ENCODE data around the gene APLF.
"Not testable (repeated sequence)": the region's sequence is repeated elsewhere in the genome, so short reads cannot be mapped to it uniquely, and the experiment has no call there.

APLF gene

GRCh38 chr2:68512966-68513365, 45.6 kb downstream of the APLF start:
- in situ Hi-C loops (cut with HindIII; ENCODE audit: low pct_ligation_motif_present, low pct_unique_long_range_greater_than_20kb, low sequenced_read_pairs), result no loop called here
- DNase-seq, result no peak

- DNase-seq, result no peak
- in situ Hi-C loops (cut with HindIII; ENCODE audit: low pct_ligation_motif_present, low pct_unique_long_range_greater_than_20kb, low sequenced_read_pairs), result no loop called here
Measured at GRCh38 chr2:68514316-68514929, 47.0 kb downstream of the APLF start.

- no peak for DNase-seq
- in situ Hi-C loops (cut with HindIII; ENCODE audit: low pct_ligation_motif_present, low pct_unique_long_range_greater_than_20kb, low sequenced_read_pairs), result no loop called here
Measured at GRCh38 chr2:68516051-68516955, 48.9 kb downstream of the APLF start.

- in situ Hi-C loops (cut with HindIII; ENCODE audit: low pct_ligation_motif_present, low pct_unique_long_range_greater_than_20kb, low sequenced_read_pairs), result no loop called here
- no peak for DNase-seq
Measured at GRCh38 chr2:68519236-68519635, 51.9 kb downstream of the APLF start.

- no peak for DNase-seq
- in situ Hi-C loops (cut with HindIII; ENCODE audit: low pct_ligation_motif_present, low pct_unique_long_range_greater_than_20kb, low sequenced_read_pairs), result no loop called here
Measured at GRCh38 chr2:68521037-68521436, 53.7 kb downstream of the APLF start.

GRCh38 chr2:68526943-68527342, 59.6 kb downstream of the APLF start:
- DNase-seq; in situ Hi-C loops (cut with HindIII; ENCODE audit: low pct_ligation_motif_present, low pct_unique_long_range_greater_than_20kb, low sequenced_read_pairs): not testable (repeated sequence)

GRCh38 chr2:68527343-68528081, 60.1 kb downstream of the APLF start:
- DNase-seq; in situ Hi-C loops (cut with HindIII; ENCODE audit: low pct_ligation_motif_present, low pct_unique_long_range_greater_than_20kb, low sequenced_read_pairs): not testable (repeated sequence)

GRCh38 chr2:68529156-68529555, 61.8 kb downstream of the APLF start:
- not testable (repeated sequence) for DNase-seq

GRCh38 chr2:68529651-68530050, 62.3 kb downstream of the APLF start:
- DNase-seq; in situ Hi-C loops (cut with HindIII; ENCODE audit: low pct_ligation_motif_present, low pct_unique_long_range_greater_than_20kb, low sequenced_read_pairs): not testable (repeated sequence)

More at GRCh38 chr2:68529156-68529555, 61.8 kb downstream of the APLF start:
- in situ Hi-C loops (cut with HindIII; ENCODE audit: low pct_ligation_motif_present, low pct_unique_long_range_greater_than_20kb, low sequenced_read_pairs), result not testable (repeated sequence)

- in situ Hi-C loops (cut with HindIII; ENCODE audit: low pct_ligation_motif_present, low pct_unique_long_range_greater_than_20kb, low sequenced_read_pairs), result no loop called here
- DNase-seq, result no peak
Measured at GRCh38 chr2:68536000-68536399, 68.6 kb downstream of the APLF start.

- DNase-seq, result no peak
- in situ Hi-C loops (cut with HindIII; ENCODE audit: low pct_ligation_motif_present, low pct_unique_long_range_greater_than_20kb, low sequenced_read_pairs), result no loop called here
Measured at GRCh38 chr2:68537011-68537410, 69.6 kb downstream of the APLF start.

- DNase-seq, result no peak
- in situ Hi-C loops (cut with HindIII; ENCODE audit: low pct_ligation_motif_present, low pct_unique_long_range_greater_than_20kb, low sequenced_read_pairs), result no loop called here
Measured at GRCh38 chr2:68537809-68538208, 70.4 kb downstream of the APLF start.

GRCh38 chr2:68544811-68545210, 77.4 kb downstream of the APLF start:
- in situ Hi-C loops (cut with HindIII; ENCODE audit: low pct_ligation_motif_present, low pct_unique_long_range_greater_than_20kb, low sequenced_read_pairs), result no loop called here
- no peak for DNase-seq

- in situ Hi-C loops (cut with HindIII; ENCODE audit: low pct_ligation_motif_present, low pct_unique_long_range_greater_than_20kb, low sequenced_read_pairs), result no loop called here
Measured at GRCh38 chr2:68548396-68548795, 81.0 kb downstream of the APLF start.

GRCh38 chr2:68553098-68553497, 85.7 kb downstream of the APLF start:
- no peak for DNase-seq
- in situ Hi-C loops (cut with HindIII; ENCODE audit: low pct_ligation_motif_present, low pct_unique_long_range_greater_than_20kb, low sequenced_read_pairs), result no loop called here

More at GRCh38 chr2:68548396-68548795, 81.0 kb downstream of the APLF start:
- no peak for DNase-seq

GRCh38 chr2:68555425-68556206, 88.2 kb downstream of the APLF start:
- DNase-seq; in situ Hi-C loops (cut with HindIII; ENCODE audit: low pct_ligation_motif_present, low pct_unique_long_range_greater_than_20kb, low sequenced_read_pairs): not testable (repeated sequence)

GRCh38 chr2:68556381-68556780, 89.0 kb downstream of the APLF start:
- DNase-seq, result no peak
- in situ Hi-C loops (cut with HindIII; ENCODE audit: low pct_ligation_motif_present, low pct_unique_long_range_greater_than_20kb, low sequenced_read_pairs), result no loop called here

GRCh38 chr2:68558576-68558975, 91.2 kb downstream of the APLF start:
- in situ Hi-C loops (cut with HindIII; ENCODE audit: low pct_ligation_motif_present, low pct_unique_long_range_greater_than_20kb, low sequenced_read_pairs), result no loop called here

More at GRCh38 chr2:68558576-68558975, 91.2 kb downstream of the APLF start:
- no peak for DNase-seq

Measured in ACHN (cell line).